Astrocyte (in vitro differentiated cells and primary cell): ENCODE results near the gene HADHB.

Source experiments
- EZH2 ChIP-seq: IDR thresholded peaks from 2 replicates; pipeline ENCODE4 v1.6.1; 2012; ENCODE audit warnings: mild to moderate bottlenecking, low read length, inconsistent platforms; ENCODE audit not compliant: insufficient read depth
- TF ChIP-seq, protein P1 (sequence below): IDR thresholded peaks from 2 replicates; pipeline ENCODE4 v1.5.1; 2011; ENCODE audit warnings: low read depth, mild to moderate bottlenecking, inconsistent platforms, low read length, moderate library complexity; ENCODE audit not compliant: insufficient read depth

- TF ChIP-seq, protein P1, sequence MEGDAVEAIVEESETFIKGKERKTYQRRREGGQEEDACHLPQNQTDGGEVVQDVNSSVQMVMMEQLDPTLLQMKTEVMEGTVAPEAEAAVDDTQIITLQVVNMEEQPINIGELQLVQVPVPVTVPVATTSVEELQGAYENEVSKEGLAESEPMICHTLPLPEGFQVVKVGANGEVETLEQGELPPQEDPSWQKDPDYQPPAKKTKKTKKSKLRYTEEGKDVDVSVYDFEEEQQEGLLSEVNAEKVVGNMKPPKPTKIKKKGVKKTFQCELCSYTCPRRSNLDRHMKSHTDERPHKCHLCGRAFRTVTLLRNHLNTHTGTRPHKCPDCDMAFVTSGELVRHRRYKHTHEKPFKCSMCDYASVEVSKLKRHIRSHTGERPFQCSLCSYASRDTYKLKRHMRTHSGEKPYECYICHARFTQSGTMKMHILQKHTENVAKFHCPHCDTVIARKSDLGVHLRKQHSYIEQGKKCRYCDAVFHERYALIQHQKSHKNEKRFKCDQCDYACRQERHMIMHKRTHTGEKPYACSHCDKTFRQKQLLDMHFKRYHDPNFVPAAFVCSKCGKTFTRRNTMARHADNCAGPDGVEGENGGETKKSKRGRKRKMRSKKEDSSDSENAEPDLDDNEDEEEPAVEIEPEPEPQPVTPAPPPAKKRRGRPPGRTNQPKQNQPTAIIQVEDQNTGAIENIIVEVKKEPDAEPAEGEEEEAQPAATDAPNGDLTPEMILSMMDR = no peak
- no peak for TF ChIP-seq EZH2
These were observed 29.4 kb downstream of the HADHB start for GRCh38 chr2:26274058-26274613.
